NCI-H748 (cell line): ENCODE measurements around the gene RFX5.

Source experiments
- DNase-seq: peaks from one replicate; lab custom pipeline; 2025; ENCODE audit not compliant: unreplicated experiment; lab: John Stamatoyannopoulos, UW

The RFX5 gene

GRCh38 chr1:151325646-151326429 is 21.2 kb downstream of the RFX5 start:
- no peak for DNase-seq

DNA sequence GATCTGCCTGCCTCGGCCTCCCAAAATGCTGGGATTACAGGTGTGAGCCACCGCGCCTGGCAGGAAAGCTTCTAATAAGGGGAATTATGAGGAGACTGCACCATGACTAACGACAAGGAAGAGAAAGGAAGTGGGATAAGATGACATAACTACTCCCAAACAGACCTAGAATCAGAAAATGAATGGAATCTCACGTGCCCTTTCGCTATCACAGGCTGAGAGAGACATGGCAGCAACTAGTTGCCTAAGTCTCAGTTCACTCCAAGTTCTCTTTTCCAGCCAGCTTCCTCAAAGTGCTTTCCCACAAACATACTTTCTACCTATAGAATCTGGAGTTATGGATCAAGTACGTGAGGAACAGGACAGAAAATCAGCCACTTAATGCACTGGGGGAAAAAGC is 21.8 kb downstream of the RFX5 start:
- DNase-seq: no peak

DNA sequence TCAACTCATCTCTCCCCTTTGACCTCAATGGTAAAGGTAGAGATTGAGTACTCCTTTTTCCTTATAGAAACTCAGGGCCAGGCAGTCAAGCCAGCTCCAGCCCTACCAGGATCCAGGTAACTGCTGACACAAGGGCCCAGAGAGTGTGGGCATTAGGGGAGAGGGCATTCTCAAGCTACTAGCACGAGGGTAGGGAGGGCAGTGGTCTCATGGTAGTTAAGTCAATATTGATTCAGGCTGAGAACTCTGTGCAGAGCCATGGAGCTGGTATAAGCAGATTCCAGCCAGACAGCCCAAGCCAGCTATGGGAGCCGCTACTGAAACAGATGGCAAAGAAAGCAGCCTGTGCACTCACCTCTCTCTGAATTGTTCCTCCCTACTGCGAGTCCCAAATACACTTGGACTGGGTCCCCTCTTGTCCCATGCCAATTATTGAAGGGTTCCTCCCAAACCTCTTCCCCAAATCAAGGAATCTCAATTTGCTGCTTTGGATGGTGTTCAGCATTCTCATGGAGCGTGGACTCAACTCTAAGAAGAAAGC is 22.6 kb downstream of the RFX5 start:
- DNase-seq: no peak

DNA sequence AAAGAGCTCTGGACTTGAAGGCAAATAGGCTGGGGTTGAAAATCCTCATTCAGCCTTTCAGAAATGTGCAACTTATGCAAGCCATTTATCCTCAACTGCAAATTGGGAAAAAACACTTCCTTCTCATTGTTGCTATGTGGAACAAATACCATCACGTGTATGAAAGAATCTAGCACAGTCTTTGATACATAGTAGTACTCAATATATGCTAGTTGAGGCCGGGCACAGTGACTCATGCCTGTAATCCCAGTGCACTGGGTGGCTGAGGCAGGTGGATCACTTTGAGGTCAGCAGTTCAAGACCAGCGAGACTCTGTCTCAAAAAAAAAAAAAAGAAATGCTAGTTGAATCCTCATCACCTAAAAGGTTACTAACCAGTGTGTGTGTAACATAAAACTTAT is 28.1 kb downstream of the RFX5 start:
- no peak for DNase-seq

DNA sequence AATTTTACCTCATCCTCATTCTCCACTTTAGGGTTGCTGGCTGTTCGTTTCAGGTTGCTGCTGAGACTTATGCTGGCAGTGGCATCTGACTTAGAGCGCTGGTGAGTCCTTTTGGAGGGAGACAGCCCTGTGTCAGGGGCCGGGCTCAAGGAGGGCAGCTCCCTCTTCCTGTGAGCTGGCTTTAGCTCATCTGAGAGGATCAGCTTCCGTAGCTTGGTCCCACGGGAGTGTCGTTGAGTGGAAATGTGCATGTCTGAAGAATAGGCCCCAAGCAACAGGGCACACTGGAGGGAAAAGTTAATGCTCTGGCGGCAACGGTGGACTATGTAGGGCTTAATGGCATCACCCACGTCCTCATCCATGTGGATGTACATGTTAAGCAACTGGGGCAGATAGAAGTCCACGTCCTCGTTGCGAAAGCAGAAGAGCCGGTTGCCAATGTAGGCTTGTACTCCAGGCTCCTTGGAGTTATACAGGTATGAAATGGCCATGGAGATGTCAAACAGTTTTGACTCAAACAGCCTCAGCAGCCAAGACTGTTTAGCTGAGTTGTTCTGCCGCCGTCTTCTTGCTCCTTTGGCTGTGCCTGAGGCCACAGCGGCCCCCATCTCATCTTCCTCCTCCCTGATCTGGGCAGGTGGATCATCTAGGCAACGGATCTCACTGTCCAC is 31.4 kb downstream of the RFX5 start:
- no peak for DNase-seq

DNA sequence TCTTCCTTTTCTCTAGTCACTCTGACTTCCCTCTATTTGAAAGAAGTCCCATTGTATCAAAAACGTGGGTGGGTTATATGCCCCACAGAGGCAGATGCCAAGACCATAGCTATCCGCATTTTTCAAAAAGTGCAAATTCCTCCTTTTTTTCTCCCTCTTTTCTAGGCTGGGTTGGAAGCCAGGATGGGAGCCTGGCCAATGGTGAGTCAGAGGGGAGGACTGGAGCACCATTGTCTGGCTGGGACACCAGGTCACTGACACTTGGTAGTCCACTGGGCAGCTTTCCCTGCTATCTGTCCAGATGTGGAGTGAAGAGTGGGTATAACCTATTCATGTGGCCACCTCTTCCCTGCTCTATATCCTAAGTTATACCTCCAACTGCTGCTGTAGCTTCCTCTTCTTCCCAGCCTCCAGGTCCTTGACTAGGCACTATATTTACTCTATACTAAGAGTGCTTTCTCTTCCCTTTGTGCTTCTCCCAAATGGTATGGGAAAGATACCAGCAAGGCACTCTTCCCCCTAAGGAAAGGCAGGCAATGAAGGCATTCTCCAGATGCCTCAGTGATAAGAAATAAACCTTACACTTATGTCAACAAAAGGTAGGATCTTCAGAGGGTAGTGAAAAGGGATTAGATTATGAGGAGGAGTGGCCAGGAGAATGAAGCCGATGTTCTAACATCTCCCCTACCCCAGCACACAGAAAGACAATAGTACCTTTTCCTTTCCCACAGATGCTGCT is 32.7 kb downstream of the RFX5 start:
- DNase-seq: no peak

DNA sequence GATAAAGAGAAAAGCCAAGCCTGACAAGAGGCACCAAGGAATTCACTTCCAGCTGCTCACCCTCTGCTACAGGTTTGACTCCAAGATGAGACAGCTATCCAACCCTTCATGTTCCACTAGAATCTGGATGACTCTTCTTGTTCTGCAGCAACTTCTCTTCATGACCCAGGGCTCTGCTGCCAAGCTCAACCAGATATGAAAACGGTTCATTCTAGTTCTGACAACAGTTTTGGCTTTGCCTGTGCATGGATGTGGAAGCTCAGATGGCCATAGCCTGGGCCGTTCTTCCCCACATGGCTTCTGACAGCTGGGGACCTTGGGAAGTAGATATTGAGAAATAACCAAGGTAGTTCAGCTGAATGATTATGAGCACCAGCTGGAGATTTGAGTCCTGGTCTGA is 33.6 kb downstream of the RFX5 start:
- DNase-seq: no peak

GRCh38 chr1:151312826-151313225 is 34.2 kb downstream of the RFX5 start:
- DNase-seq: no peak

DNA sequence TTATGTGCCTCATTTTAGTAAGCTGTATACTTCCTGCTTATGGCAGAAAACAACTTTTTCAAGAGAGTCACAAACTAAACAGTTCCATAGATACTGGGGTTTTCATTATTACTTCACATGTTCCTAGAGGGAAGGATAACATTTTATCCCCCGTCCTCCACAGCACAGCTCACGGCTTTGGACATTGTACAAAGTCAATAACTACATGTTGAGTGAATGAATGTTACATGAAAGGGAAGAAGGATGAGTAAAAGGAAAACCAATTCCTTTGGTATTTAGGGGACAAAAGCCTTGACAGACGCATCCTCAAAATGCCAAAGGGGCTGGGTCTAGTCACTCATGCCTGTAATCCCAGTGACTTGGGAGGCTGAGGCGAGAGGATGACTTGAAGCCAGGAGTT is 34.6 kb downstream of the RFX5 start:
- DNase-seq: no peak

- DNase-seq: no peak
Measured at GRCh38 chr1:151311589-151312331, 35.3 kb downstream of the RFX5 start.

DNA sequence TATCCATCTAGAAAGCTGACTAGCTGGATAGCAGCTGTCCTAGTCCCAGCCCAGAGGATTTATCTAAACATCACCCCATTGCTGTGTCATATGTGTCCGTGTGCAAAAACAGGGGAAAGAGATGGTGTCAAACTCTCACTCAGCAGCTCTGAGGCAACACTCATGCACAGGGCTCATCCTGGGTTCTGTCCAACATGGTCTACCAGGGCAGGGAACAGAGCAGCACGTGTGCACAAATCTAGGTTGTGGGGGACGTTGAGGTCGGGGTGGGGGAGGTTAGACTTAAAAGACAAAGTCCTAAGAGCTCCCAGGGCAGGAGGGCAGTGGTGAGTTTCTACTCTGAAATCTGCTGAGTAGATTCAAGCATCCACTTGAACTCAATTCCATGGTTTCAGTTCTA is 36.0 kb downstream of the RFX5 start:
- DNase-seq: no peak

- DNase-seq: no peak
Measured at GRCh38 chr1:151309811-151310323, 37.2 kb downstream of the RFX5 start.

DNA sequence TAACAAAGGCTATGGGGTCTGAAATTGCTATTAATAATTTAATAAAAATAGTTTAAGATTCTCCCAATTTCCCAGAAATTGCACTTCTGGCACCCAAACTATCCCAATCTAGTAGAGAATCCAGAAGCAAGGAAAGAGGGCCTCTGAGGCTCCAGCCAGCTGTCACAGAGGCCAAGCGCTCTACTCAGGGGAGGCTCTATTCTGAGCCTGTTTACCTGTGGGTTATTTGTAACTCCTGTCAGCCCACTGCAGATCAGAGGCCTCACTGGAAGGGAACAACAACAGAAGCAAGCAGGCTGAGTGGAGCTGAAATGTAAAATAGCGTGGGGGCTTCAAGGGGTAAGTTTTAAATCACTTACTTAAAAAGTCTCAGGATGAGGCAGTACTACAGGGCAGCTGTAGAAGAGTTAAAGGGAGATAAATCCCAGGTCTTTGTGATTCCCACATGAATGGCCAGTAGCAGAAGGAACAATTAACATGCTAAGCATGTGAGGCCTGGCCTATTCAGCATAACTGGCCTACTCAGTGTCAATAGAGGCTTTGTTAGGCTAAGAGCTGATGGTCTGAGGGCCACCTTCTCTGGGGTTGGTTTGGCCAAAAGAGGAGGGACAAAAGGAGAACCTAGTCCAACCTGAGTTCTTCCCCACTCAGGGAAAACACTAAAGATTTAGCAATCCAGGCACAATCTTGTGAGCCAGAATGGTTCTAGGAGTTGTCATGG is 52.1 kb downstream of the RFX5 start:
- DNase-seq: no peak

DNA sequence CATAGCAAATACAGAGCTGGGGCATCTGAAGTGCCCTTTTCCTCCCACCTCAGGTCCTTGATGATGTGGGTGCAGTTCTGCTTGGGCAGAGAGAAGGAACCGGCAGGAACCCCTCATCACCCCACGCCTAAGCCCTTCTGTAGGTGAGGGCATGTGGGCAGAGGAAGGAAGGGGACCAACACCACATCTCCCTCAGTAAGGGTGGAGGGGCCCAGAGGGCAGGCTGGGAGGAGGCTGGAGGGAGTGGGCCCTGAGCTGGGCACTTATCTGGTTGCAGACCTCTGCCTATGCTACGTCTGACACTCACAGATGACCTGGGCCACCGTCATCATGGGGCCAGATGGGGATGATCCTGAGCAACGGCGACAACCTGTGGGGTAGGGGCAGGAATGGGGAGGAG is 54.0 kb downstream of the RFX5 start:
- no peak for DNase-seq

DNA sequence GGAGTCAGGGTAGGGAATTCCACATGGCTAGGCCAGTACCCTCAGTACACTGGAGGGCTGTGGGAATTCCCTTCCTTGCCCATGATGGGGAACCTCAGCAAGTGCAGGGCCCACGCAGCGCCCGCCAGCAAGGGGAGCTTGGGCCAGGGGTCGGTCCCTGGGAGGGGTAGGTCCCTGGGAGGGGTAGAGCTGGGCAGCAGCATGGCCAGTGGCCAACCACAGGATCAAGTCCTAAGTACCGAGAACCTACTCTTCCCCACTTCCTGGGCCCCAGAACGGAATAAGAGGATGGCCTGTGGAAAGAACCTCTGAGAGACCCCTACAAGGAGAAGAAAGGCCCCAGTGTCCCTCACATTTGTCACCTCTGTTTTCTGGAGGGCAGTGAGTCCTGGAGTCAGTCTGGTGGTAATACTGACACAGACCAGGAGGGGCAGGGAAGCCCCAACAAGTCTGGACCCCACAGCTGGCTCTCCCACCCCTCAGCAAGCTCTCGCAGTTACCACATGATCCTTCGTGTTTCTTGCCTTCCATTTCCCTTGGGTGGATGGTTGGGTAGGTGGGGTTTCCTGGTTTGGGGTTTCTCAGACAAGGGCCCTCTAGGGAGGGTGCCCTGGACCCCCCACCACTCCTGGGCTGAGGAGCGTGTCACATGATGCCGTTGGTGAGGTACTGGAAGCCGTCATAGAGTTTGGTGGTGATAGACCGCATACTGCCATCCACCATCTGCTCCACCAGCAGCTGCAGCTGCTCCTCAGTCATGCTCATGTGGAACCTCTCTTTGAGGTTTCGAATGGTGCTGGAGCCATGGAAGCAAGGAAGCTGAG is 54.6 kb downstream of the RFX5 start:
- no peak for DNase-seq

DNA sequence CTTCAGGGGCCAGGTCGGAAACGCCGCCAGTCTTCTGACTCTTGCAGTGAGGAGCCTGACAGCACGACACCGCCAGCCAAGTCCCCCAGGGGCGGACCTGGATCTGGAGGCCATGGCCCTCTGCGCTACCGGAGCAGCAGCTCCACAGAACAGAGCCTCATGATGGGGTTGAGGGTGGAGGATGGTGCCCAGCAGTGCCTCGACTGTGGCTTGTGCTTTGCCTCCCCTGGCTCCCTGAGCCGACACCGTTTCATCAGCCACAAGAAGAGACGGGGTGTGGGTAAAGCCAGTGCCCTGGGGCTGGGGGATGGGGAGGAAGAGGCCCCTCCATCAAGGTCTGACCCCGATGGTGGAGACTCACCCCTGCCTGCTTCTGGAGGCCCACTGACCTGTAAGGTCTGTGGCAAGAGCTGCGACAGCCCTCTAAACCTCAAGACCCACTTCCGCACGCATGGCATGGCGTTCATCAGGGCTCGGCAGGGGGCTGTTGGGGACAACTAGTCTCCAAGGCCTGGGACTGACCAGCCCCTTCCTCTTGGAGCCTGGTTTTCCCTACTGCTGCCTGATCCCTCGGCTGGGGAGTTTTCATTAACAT is 56.2 kb downstream of the RFX5 start:
- no peak for DNase-seq
